NCI-H187 treated with DMSO at 0.1 percent for 48 hours (cell line): ENCODE measurements around the gene PTGDR.

ENCODE experiments used
- DNase-seq: peaks from one replicate; lab custom pipeline; 2025; lab: John Stamatoyannopoulos, UW

The PTGDR gene, protein sequence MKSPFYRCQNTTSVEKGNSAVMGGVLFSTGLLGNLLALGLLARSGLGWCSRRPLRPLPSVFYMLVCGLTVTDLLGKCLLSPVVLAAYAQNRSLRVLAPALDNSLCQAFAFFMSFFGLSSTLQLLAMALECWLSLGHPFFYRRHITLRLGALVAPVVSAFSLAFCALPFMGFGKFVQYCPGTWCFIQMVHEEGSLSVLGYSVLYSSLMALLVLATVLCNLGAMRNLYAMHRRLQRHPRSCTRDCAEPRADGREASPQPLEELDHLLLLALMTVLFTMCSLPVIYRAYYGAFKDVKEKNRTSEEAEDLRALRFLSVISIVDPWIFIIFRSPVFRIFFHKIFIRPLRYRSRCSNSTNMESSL

DNA sequence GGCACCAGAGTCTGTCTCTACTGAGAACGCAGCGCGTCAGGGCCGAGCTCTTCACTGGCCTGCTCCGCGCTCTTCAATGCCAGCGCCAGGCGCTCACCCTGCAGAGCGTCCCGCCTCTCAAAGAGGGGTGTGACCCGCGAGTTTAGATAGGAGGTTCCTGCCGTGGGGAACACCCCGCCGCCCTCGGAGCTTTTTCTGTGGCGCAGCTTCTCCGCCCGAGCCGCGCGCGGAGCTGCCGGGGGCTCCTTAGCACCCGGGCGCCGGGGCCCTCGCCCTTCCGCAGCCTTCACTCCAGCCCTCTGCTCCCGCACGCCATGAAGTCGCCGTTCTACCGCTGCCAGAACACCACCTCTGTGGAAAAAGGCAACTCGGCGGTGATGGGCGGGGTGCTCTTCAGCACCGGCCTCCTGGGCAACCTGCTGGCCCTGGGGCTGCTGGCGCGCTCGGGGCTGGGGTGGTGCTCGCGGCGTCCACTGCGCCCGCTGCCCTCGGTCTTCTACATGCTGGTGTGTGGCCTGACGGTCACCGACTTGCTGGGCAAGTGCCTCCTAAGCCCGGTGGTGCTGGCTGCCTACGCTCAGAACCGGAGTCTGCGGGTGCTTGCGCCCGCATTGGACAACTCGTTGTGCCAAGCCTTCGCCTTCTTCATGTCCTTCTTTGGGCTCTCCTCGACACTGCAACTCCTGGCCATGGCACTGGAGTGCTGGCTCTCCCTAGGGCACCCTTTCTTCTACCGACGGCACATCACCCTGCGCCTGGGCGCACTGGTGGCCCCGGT lies at the start of gene PTGDR:
Gene PTGDR, plus strand, starts transcription at position 198 of the 778 bp plus-strand sequence. Its CDS starts 117 bp downstream, at position 315.
- no peak for DNase-seq

DNA sequence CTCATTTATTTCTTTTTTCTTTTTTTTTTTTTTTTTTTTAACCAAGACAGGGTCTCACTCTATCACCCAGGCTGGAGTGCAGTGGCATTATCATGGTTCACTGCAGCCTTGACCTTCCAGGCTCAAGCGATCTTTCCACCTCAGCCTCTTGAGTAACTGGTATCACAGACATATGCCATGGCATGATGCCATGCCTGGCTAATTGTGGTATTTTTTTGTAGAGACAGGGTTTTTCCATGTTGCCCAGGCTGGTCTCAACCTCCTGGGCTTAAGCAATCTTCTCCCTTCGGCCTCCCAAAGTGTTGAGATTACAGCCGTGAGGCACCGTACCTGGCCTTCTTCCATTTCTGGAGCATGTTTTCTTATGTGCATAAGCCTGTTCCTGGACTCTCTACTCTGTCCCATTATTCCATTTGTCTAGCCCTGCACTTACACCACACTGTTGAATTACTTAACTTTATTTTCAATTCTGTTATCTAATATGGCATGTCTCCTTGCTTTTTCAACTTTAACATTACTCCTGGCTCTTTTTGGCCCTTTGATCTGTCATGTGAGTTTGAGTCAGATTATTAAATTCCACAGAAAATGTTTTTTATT lies 47.9 kb upstream of the PTGDR start:
- DNase-seq, result no peak

DNA sequence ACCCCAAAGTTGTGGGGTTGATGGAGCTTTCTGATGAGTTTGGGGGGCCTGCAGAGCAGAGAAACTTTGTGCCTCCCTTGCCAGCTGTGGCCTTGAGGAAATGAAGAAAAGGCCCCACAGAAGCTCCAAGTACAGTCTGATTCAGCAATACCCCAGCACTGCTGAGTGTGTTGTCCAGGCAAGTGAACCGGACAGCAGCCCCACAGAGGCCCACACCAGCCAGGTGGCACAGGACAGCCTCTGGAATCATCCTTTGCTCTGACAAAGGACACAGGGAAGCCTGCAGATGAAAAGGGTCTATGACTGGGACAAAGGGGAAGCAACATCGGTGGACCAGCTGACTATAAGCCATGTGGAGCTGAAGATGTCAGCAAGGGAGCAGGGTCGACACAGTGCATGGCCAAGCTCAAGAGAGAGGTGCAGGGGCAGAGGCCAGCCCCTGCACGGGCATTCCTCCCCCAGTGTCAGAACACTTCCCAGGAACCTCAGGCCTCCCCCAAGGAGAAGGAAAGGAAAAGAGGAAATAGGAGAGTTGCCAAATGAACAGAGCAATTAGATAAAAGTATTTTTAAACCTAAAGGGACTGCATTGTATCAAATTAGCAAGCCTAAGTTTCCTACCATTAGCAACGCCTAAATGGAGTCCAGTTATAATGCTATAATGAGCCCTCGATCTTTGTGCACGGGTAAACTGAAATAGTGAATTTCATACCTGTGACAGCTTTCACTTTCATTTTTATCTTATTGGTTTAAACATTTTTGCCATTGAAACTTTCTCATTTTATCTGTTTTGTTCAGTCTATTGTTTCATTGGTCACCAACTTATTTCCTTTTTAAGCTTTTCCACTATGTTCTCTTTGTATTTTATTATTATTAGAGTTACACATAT lies 46.3 kb upstream of the PTGDR start:
- DNase-seq, result no peak

DNA sequence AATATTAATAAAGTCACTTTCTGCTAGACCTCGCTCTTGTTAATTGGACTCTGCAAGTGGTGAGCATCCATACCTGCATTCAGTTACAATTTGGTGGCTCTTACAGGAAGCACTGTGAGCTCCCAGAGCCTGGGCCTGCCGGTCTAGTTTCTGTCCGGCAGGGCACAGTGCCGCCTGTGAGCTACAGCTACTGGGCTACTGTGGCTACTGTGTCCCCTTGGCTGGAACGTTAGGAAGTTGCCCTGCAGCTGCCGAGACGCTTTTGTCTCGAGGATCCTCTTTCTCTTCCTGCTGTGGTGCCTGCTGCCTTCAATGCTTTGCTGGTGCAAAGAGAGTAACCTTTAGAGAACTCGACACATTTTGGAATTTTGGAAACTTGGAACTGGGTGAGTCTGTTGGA lies 44.6 kb upstream of the PTGDR start:
- DNase-seq, result no peak

DNA sequence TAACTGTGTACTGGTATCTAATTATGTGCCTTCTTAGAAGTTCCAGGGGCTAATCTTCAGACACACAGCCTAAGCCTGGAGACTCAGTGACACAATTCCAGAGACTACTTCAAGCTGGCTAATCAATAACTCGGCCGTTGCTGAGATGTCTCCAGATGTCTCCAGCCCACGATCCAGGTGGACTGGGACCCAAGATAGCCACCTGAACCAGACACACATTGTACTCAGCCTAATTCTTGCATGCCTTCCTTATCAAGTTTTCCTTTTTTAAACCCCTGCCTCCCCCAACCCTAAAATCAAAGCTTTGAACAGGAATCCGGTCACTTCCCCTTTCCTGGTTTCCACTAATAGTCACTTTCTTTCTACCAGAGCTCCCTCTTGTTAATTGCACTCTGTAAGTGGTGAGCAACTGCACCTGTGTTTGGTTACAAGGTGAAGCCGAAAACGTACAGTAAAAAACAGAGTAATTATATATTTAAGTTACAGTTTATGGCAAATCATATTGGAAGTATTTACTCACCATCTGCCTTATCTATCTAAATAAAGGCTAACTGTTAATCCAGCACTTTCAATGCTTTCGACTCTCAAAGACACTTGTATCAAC lies 39.8 kb upstream of the PTGDR start:
- DNase-seq, result no peak

DNA sequence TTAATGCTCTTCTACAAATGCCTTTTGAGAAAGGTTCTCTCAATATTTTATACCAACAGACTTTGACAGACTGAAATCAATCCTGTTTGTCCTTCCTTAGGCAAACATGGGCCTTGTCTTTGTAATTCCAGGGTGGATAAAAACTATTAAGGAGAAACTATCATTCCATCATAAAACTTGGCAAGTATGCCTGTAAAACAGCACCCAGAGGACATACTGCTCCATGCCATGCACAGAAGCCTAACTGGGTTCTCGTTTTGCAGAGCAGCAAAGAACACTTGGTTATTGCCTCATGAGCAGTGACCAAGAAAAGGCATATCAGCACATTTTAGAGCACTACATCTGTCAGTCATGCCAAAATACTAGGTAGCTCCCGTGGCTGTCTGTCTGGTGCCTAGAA lies 33.8 kb upstream of the PTGDR start:
- DNase-seq, result no peak

DNA sequence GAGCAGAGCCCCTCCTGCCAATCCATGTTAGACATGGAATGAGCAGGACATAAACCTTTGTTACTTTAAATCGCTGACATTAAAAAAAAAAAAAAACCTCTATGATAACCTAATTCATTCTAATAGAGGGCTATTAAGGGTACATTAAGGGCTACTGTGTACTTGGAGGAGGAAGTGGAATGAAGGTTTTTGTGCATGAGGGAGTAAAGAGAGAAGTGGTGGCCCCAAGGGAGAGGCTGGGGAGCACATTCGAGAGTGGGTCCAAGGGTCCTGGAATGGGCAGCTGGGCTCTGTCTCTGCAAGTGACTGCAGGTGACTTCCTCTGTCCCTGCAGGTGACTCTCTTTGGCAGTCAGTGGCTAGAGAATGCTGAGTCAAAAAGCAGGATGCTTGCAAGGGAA lies 32.1 kb upstream of the PTGDR start:
- no peak for DNase-seq

DNA sequence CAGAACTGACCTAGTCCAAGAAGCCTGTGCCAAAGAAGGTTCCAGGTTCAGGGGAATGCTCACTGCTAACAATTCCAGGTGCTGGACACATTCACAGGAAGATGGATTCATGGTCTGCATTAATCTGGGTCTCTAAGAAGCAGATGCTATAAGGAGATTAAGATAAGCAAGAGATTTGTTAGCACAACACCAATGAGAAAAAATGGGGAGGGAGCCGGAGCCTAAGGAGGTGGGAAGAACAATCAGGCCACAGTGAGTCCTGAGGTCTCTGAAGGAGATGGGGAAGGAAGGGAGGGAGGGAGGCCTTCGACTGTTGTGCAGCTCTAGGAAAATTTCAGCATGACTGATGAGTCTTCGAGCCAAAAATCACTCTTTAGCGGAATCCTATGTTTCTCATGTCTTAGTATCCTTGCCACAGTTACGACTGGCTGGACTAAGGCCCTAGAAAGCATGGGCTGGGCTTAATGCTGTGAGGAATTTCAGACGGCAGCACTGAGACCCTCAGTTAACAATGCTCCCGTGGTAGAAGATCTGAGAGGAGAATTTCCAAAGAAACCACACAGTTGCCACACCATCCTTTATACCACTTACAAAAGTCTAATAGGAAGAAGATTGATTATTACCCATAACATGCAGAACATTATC lies 31.5 kb upstream of the PTGDR start:
- DNase-seq, result no peak

DNA sequence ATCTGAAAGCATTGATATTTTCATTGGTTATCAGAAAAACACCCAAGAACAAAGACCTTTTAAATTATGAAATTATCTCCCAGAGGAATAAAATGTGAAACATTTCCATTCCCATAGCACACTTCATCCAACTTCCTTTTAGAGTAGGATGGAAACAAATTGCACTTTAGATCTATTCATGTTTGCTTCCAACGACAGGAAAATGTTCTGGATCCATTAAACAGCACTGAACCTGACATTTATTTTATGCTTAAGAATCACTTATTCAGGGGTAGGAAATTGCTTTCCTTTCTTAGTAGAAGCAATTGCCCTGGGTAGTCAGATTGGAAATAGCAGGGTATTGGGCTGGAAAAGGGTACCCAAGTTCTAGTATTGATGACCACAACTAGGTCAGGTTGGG lies 28.8 kb upstream of the PTGDR start:
- DNase-seq, result no peak

DNA sequence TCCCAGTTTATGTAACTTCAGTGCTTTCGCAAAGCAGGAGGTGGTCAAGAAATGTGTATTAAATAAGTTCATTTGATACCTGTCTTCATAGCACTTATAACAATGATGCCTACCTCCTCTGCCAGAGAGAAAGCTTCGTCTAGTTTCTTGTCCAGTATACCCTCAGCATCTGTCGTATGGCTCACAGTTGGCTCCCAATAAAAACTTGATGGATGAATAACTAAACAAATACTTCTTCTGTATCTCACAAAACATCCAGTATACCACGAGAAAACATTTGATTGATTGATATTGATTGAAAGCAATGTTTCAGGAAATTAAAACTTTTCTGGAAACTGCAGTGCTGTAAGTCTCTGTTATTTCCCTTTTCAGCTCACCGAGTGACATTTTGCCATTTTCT lies 26.9 kb upstream of the PTGDR start:
- no peak for DNase-seq

DNA sequence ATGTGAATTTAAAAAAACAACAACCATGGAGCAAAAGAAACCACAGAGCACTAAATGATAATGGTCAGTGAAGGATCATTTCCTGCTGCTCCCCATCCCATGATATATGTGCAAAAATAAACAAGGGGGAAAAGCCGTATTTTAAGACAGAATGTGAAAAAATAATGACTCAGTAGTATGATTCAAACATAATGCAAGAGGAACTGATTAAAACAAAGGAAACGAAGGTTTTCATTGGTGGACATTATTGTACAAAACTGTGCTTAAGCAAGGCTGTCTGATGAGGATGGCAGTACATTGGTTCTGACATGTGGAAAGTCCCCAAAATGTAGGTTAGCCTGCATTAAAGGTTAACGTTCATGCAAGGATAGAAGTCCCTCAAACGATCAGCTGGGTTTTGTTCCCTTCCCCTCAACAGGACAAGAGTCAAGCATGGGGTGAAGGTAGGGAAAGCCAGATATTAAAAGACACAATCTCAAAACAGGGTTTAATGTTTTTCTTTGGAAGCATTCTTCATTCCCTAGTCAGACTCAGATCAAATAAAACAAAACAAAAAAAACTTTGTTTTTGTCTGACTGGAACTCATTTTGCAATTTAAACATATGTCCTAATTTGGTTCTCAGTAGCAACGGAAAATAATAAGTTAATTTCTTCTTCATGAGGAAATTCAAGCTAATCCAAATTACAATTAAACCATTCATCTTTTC lies 26.3 kb upstream of the PTGDR start:
- DNase-seq, result no peak

DNA sequence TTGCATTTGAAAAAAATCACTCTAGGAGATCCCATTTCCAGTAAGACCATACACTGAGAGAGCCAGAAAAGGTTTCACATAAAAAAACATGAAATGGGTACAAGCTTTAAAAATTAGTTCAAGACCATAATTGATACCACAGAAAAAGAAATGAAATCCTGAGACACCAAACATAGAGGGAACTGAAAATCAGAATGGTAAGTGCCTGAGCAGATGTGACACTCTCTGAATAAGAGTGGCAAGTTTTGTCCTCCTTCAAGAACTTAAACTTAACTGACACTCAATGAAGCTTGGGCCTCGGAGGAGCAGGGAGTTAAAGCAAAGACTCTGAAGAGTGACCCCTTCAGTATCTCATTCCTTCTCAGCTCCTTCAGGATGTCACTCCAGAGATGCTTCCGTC lies 23.2 kb upstream of the PTGDR start:
- no peak for DNase-seq

DNA sequence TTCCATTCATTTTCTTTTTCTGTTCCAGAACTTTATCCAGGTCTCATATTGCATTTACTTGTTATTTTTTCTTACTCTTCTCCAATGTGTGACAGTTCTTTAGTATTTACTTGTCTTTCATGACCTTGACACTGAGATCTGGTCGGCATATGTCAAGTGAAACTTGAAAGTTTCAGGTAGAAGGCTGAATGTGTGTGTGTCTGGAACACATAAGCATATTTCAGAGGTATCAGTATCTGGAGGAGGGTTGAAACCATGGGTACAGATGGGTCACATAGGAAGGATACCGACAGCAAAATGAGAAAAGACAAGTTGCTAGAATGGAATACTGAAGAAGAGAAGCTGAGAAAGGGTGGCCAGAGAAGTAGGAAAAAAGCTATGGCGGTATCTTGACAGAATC lies 22.5 kb upstream of the PTGDR start:
- no peak for DNase-seq

DNA sequence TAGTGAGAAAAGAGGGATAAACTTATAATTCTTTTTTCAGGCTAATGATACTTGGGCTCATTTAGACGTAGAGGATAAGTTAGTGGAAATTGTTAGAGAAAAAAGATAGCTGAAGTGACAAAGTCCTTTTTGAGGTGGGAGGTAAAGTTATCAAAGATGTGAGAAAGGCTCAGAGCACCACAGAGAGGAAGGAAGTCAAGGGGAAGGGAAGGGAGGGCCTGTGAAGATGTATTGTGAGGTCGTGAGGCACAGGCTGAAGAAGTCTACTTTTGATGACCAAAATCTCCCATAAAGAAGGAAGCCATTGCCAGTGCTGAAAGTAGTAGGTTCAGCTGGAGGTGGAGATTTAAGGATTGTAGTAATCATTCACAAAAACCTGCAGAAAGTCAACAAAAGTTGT lies 19.4 kb upstream of the PTGDR start:
- no peak for DNase-seq

DNA sequence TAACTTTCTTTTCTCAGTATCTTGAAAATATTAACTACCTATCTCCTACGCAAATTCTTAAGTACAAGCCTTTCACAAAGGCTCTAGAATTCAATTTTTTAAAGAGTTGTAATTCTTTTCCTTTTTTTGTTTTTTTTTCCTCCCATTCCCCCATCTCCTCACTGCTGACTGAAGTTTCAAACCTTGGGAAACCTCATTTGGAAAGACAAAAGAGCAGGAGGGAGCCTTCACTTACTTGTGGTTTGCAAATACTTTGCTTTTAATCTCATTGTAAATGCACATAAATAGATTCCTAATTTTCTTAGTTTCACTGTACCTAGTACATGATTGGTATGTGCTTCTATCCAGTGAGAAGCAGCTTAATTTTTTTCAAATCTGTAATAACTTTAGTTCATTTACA lies 15.8 kb upstream of the PTGDR start:
- no peak for DNase-seq

DNA sequence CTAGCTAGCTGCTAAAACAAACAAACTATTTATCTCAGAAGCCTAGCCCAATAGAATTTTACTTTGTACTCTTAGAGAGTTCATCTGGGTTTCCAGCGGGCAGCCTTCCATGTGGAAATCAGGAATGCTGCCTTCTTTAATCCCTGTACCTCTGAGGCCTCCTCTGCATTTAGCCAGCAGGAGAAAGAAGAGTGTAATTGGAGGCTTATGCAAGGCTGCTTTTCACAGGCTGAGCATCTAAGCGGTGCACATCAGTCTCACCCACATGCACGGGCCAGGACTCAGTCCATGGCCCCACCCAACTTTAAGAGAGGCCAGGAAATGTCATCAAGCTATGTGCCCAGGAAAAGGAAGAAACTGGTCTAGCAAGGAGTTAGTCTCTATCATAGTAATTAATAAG lies 14.0 kb upstream of the PTGDR start:
- no peak for DNase-seq

DNA sequence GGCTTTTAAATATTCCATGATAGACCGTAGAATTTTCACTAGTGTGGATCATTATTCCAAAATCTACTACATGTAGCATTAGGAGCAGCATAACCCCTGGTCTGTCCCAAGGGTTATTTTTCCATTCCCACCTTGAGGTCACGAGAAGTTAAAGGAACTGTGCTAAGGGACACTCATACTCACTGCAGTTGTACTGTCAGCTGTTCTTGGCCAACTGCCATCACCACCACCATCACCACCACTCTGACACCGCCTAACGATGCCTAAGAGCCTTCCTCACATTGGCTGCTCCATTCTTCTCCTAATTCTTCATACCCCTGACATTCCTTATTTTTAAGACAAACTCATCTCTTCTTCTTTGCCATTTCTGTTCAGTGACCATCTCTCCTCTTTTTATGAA lies 13.4 kb upstream of the PTGDR start:
- DNase-seq, result no peak

DNA sequence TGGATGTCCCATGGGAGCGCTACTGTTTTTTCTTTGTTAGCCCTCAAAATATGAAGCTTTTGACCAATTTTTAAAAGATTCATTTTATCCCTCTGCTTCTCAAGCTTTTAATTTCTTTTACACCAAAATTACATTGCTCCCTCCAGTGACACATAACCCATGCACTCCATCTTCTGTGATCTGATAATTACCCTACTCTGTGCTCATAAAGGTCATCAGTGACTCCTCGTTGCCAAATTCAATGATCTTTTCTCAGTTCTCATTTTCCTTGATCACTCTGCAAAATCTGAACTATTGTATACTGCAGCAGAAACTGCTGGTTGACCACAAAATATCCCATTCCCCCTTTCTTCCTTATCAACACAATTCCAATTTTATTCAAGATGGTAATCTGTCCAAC lies 8.7 kb upstream of the PTGDR start:
- DNase-seq, result no peak

DNA sequence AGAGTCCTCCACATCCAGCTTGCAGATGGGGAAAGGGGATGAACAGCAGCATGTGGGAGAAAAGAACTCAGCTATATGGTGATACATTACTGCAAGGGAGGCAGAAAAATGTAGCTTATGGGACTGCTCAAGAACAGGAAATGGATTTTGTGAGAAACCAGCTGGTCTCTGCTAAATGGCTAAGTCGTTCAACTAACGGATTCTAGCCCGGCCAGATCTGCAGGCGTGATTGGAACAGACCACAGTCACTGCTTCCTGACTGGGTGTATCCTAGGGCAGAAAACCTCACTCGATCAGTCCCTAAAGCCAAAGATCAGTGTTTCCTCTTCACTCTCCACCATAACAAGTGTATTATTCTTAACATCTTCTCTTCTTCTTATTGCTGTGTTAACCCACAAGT lies 8.1 kb upstream of the PTGDR start:
- no peak for DNase-seq

DNA sequence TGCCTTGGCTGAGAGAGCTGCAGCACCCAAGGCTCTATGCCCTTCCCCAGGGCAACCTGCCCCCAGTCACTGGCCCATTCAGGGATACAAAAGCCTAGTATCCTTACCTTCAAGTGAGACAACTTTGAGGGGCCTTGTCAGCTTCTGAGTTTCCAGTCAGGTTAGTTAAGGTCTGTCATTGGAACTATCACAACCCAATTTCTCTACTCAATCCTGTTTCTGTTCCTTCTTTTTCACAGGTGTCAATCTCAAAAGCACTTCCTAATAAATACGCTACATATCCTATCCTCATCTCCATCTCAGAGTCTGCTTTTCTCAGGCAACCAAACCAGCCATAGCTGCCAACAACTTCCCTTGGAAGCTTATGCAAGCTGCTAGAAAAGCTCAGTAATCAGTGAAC lies 4.9 kb upstream of the PTGDR start:
- DNase-seq, result no peak

DNA sequence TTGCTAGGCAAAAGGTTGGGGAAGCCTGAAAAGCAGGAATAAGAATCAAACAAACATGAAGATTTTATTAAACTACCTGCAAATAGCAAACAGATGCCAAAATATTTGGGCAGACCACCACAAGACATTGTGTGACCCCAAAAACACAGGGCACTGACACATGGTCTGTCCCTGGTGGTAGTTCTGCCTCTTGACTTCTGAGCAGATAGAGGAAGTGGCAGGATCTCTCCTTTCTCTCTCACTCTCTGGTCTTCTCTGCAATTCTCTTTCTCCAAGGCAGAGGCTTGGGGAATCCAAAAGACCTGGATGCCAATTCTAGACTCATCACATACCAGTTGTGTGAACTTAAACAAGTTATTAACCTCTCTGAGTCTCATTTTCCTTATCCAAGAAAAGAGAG lies 4.3 kb upstream of the PTGDR start:
- no peak for DNase-seq
